Brain microvascular endothelial cell (primary cell): Measurements from ENCODE around the gene NOM1.

Source experiments
- DNase-seq: peaks from one replicate; pipeline ENCODE4 v3.0.0-alpha.2; 2020
- H3K27ac ChIP-seq: fragments of 250-450 bp; sonication (Bioruptor Pico); 2 replicates; pipeline ENCODE4 v1.5.1; 2020; ENCODE audit warnings: mild to moderate bottlenecking, moderate library complexity
- H3K27me3 ChIP-seq: fragments of 250-450 bp; sonication (Bioruptor Pico); replicated peaks from 2 replicates; pipeline ENCODE4 v1.5.1; 2020; ENCODE audit warnings: mild to moderate bottlenecking
- H3K36me3 ChIP-seq: fragments of 250-450 bp; sonication (Bioruptor Pico); replicated peaks from 2 replicates; pipeline ENCODE4 v1.5.1; 2020; ENCODE audit warnings: mild to moderate bottlenecking
- H3K4me3 ChIP-seq: 2 replicates; pipeline ENCODE4 v1.5.1; 2011; ENCODE audit warnings: low read depth, mild to moderate bottlenecking, control low read depth, low read length, moderate library complexity
- in situ Hi-C: cut with HindIII; loops from 2 replicates; pipeline ENCODE4 v1.10.0; 2017; ENCODE audit warnings: low sequenced_read_pairs, low pct_ligation_motif_present
- TF ChIP-seq, protein P1 (sequence below): IDR thresholded peaks from 2 replicates; pipeline ENCODE4 v1.5.1; 2011; ENCODE audit warnings: low read depth, mild to moderate bottlenecking, moderate library complexity, low read length, control low read depth, inconsistent platforms; ENCODE audit errors: missing control alignments

NOM1 gene

DNA sequence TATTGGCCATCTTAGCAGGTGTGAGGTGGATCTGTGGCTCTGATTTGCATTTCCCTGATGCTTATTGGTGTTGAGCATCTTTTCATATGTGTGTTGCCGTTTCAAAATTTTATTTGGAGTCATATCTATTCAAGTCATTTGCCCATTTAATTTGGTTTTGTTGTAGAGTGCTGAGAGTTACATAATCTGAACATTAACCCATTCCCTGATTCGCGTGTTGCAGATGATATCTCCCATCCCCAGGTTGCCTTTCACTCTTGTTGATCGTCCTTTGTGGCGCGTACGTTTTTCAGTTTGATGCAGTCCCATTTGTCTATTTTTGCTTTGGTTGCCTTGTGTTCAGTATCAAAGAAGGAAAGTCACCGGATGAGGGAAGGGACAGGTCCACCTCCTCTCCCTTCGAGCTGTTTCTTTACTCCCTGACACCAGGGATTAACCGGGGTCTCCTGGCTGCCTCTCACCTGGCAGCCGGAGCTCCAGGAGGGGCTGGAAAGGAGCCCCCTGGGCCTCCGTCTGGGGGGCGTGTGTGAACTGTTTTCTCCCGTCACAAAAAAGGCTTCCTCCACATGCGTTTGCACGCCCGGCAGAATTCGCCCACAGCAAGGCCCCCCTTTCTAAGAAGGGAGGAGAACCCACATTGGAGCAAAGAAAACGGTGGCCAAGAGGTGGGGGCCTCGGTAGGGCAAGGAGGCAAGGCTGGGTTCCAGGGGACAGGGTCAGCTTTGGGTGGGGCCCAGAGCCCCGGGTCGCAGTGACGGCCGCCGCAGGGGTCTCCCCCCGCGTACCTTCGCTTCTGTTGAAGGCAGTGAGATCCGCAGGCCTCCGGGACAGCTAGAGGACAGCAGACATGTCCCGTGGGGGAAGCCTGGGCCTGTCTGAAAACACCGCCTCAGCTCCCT, 52.7 kb downstream of the NOM1 start:
- in situ Hi-C loops: no loop called here
- TF ChIP-seq, protein P1, sequence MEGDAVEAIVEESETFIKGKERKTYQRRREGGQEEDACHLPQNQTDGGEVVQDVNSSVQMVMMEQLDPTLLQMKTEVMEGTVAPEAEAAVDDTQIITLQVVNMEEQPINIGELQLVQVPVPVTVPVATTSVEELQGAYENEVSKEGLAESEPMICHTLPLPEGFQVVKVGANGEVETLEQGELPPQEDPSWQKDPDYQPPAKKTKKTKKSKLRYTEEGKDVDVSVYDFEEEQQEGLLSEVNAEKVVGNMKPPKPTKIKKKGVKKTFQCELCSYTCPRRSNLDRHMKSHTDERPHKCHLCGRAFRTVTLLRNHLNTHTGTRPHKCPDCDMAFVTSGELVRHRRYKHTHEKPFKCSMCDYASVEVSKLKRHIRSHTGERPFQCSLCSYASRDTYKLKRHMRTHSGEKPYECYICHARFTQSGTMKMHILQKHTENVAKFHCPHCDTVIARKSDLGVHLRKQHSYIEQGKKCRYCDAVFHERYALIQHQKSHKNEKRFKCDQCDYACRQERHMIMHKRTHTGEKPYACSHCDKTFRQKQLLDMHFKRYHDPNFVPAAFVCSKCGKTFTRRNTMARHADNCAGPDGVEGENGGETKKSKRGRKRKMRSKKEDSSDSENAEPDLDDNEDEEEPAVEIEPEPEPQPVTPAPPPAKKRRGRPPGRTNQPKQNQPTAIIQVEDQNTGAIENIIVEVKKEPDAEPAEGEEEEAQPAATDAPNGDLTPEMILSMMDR: no peak

DNA sequence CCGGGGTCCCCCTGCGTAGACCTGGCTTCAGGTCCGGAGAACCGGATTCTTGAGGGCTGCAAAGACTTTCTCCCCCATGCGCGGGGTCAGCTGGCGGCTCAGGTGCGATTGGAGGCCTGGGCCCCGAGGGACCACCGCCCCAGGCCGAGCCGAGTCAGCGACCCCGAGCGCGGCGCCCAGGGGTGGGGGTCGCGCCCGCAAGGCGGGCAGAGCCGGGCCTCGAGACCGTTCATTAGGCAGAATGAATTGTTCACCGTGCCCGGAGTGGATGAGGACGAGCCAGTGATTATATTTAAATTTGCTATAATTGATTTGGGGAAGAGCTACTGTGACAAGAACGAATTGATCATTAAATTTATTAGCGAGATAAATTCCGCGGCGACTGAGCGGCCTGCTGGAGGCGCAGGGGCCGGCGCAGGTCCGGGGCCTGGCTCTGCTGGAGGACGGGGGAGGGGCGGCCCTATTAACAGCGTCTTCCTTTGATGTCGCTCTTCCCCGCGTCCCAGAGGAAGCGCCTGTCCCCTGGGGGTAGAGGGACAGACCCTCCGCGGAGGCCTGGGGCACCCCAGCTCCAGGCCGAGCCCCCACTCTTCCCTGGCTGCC, 53.4 kb downstream of the NOM1 start:
- H3K36me3 ChIP-seq: no peaks in the 10 kb centered on the region
- no peak for DNase-seq
- H3K27me3 ChIP-seq: peaks cover 94% of the 10 kb centered on the region
- TF ChIP-seq, protein P1: no peak
- no peak overlapping the region for H3K27ac ChIP-seq
- H3K4me3 ChIP-seq: no peak overlapping the region
- in situ Hi-C loops: no loop called here

More for the DNA sequence above, 52.7 kb downstream of the NOM1 start:
- no peak overlapping the region for H3K4me3 ChIP-seq
- no peak overlapping the region for H3K27ac ChIP-seq
- no peaks in the 10 kb centered on the region for H3K36me3 ChIP-seq
- DNase-seq: no peak
- peaks cover 89% of the 10 kb centered on the region for H3K27me3 ChIP-seq

GRCh38 chr7:157003445-157003755, 53.9 kb downstream of the NOM1 start:
- Histone ChIP-seq H3K27ac (no peak overlapping the region), H3K4me3 (no peak overlapping the region), H3K36me3 (no peaks in the 10 kb centered on the region), H3K27me3 (peaks cover 94% of the 10 kb centered on the region)
- DNase-seq: no peak
- in situ Hi-C loops: no loop called here
- TF ChIP-seq, protein P1: no peak

DNA sequence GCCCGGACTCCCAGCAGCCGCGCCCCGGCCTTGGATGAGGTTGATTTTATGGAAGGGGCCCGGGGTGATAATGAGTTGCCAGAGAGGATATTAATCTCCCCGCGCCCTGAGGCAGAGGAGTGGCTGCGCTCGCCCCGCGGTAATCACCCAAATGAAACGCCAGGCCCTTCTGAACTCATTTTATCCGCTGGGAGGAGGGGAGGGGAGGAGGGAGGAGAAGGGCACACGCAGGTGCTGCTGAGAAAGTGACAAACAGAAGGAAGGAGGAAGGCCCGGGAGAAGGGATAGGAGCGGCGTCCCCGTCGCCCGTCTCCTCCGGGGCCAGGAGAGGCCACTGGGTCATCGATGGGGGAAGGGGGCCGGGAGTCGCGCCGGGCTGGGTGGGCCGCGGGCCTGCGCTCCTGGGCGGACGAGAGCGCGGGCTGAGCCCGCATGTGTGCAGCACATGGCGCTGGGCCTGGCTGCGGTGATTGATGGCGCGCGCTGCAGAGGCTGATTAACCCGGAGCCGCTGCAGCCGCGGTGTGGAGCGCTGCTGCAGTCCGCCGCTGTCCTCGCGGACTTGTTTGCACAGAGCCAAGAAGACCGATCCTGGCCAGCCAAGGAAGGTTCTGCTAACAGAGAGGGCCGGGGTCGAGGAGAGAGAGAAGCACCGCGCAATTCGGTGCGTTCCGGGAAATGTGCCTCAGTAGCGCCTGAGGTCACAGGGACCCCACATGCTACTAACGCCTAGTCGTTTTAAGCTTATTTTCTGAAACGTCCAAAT, 54.4 kb downstream of the NOM1 start:
- Histone ChIP-seq H3K27ac (no peak overlapping the region), H3K27me3 (peaks cover 94% of the 10 kb centered on the region), H3K4me3 (no peak overlapping the region), H3K36me3 (no peaks in the 10 kb centered on the region)
- TF ChIP-seq, protein P1: no peak
- in situ Hi-C loops: no loop called here
- no peak for DNase-seq

DNA sequence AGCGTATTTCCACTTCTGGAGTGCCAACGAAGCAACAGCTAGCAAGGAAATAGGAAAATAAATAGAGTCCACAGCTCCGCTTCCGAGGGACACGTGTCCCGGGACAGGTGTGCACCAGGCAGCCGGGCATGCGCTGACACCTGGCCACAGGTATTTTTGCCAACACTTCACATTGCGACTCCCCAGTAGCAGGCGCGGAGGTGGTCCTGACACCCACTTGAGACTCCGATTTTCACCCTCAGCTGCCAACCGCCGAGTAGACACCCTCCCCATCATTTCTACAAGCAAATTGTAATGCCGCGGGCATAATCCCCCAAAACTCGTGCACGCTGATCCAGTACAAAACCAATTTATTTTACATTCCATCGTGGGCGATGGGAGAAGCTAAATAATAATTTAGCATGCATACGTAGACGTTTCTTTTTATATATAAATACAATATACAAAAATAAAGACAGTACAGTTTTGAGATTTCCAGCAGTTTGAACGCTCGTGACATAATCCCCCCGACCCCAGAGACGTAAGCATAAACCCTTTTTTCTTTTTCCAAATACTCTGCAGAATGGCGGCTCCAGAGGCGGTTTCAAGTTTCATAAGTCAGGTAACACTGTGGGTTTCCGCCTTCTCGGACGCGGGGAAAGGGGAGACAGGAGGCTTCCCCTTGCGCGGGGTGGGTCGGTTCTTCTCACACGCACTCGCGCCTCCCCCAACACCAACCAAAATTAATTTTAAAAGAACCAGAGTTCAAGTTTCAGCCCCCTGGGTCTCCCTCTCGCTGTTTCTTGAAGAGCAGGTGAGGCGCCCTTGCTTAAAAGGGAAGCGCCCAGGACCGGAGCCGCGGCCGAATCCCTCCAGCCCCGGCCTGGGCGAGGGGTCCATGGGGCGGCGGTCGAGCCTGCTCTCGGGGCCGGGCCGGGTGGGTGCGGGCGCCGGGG, 55.3 kb downstream of the NOM1 start:
- Histone ChIP-seq H3K36me3 (no peaks in the 10 kb centered on the region), H3K4me3 (no peak overlapping the region), H3K27me3 (peaks cover 94% of the 10 kb centered on the region), H3K27ac (no peak overlapping the region)
- in situ Hi-C loops: no loop called here
- DNase-seq: no peak
- TF ChIP-seq, protein P1: no peak
